Measurements from ENCODE around the gene KAZN.

The KAZN gene

DNA sequence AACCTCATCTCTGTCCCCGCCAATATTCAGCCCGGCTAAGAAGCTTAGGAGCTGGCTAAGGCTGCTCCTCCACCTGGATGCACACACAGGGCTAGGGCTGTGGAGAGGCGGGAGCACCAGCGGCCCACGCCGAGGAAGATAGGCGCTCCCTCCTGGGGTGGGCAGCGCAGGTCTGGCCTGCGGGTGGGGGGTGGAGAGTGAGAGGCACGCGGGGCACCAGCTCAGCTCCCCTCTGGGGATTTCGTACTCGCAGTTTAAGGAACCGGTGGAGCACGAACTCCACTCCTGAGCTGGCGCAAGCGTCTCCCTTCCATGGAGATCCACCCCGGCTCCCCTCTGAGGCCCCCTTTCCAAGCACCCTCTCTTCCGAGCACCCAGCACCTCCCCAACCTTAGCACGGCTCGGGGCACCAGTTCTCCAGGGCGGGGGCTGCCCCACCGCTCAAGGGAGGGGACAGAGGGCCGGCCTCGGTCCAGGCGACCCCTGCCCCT lies 433 bp upstream of the KAZN start:
- ATAC-seq: no peak
- TF ChIP-seq, protein P1, sequence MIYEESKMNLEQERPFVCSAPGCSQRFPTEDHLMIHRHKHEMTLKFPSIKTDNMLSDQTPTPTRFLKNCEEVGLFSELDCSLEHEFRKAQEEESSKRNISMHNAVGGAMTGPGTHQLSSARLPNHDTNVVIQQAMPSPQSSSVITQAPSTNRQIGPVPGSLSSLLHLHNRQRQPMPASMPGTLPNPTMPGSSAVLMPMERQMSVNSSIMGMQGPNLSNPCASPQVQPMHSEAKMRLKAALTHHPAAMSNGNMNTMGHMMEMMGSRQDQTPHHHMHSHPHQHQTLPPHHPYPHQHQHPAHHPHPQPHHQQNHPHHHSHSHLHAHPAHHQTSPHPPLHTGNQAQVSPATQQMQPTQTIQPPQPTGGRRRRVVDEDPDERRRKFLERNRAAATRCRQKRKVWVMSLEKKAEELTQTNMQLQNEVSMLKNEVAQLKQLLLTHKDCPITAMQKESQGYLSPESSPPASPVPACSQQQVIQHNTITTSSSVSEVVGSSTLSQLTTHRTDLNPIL (CRISPR knock-in tag; IDR thresholded peaks at IDR 0.05; ENCODE audit: low read depth): no peak
- TF ChIP-seq ZNF565 (CRISPR knock-in tag; conservative IDR thresholded peaks at IDR 0.05; ENCODE audit: low read depth): no peak

DNA sequence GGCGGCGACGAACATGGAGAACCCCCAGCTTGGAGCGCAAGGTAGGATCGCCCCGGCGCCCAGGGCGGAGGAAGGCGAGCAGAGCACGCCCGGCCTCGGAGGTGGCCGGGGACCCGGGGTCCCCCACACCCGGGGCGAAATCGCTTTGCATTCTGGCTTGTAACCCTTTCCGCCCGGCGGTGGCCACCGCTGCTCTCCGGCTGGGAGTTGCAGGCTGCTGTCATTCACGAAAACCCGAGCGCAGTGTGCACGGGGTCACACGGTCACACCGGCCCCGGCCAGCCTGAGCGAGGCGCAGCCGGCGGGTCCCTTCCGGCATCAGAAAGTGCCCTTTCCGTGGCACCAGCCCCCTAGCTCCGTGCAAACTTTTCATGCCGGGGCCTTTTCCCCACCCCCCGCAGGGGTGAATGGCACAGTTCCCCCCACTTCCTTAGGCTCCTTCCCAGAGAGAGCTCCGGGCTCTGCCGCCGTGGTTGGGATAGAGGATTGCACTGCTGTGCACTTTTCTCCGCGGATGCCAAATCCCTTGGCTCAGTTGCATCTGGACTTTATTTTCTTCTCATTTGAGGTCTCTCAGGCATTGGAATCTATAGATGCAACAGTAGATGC lies 802 bp downstream of the KAZN start:
- no peak for ATAC-seq
- TF ChIP-seq, protein P2, sequence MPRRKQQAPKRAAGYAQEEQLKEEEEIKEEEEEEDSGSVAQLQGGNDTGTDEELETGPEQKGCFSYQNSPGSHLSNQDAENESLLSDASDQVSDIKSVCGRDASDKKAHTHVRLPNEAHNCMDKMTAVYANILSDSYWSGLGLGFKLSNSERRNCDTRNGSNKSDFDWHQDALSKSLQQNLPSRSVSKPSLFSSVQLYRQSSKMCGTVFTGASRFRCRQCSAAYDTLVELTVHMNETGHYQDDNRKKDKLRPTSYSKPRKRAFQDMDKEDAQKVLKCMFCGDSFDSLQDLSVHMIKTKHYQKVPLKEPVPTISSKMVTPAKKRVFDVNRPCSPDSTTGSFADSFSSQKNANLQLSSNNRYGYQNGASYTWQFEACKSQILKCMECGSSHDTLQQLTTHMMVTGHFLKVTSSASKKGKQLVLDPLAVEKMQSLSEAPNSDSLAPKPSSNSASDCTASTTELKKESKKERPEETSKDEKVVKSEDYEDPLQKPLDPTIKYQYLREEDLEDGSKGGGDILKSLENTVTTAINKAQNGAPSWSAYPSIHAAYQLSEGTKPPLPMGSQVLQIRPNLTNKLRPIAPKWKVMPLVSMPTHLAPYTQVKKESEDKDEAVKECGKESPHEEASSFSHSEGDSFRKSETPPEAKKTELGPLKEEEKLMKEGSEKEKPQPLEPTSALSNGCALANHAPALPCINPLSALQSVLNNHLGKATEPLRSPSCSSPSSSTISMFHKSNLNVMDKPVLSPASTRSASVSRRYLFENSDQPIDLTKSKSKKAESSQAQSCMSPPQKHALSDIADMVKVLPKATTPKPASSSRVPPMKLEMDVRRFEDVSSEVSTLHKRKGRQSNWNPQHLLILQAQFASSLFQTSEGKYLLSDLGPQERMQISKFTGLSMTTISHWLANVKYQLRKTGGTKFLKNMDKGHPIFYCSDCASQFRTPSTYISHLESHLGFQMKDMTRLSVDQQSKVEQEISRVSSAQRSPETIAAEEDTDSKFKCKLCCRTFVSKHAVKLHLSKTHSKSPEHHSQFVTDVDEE (CRISPR knock-in tag; IDR thresholded peaks at IDR 0.05): no peak
- TF ChIP-seq ZNF70 (CRISPR knock-in tag; IDR thresholded peaks at IDR 0.05) (no peak), ESRRG (CRISPR knock-in tag; IDR thresholded peaks at IDR 0.05) (no peak), ZFP30 (CRISPR knock-in tag; IDR thresholded peaks at IDR 0.05) (no peak), ZNF8 (CRISPR knock-in tag; IDR thresholded peaks at IDR 0.05) (no peak), GLIS3 (CRISPR knock-in tag; IDR thresholded peaks at IDR 0.05) (no peak), BACH2 (CRISPR knock-in tag; IDR thresholded peaks at IDR 0.05; ENCODE audit: borderline replicate concordance) (no peak), ZNF565 (CRISPR knock-in tag; conservative IDR thresholded peaks at IDR 0.05; ENCODE audit: low read depth) (no peak), RARB (CRISPR knock-in tag; IDR thresholded peaks at IDR 0.05) (no peak)
- TF ChIP-seq, protein P3, sequence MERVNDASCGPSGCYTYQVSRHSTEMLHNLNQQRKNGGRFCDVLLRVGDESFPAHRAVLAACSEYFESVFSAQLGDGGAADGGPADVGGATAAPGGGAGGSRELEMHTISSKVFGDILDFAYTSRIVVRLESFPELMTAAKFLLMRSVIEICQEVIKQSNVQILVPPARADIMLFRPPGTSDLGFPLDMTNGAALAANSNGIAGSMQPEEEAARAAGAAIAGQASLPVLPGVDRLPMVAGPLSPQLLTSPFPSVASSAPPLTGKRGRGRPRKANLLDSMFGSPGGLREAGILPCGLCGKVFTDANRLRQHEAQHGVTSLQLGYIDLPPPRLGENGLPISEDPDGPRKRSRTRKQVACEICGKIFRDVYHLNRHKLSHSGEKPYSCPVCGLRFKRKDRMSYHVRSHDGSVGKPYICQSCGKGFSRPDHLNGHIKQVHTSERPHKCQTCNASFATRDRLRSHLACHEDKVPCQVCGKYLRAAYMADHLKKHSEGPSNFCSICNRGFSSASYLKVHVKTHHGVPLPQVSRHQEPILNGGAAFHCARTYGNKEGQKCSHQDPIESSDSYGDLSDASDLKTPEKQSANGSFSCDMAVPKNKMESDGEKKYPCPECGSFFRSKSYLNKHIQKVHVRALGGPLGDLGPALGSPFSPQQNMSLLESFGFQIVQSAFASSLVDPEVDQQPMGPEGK (CRISPR knock-in tag; IDR thresholded peaks at IDR 0.05; ENCODE audit: borderline replicate concordance): no peak
- TF ChIP-seq, protein P1 (CRISPR knock-in tag; IDR thresholded peaks at IDR 0.05; ENCODE audit: low read depth): no peak
- TF ChIP-seq, protein P4, sequence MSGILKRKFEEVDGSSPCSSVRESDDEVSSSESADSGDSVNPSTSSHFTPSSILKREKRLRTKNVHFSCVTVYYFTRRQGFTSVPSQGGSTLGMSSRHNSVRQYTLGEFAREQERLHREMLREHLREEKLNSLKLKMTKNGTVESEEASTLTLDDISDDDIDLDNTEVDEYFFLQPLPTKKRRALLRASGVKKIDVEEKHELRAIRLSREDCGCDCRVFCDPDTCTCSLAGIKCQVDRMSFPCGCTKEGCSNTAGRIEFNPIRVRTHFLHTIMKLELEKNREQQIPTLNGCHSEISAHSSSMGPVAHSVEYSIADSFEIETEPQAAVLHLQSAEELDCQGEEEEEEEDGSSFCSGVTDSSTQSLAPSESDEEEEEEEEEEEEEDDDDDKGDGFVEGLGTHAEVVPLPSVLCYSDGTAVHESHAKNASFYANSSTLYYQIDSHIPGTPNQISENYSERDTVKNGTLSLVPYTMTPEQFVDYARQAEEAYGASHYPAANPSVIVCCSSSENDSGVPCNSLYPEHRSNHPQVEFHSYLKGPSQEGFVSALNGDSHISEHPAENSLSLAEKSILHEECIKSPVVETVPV (CRISPR knock-in tag; IDR thresholded peaks at IDR 0.05): no peak
- TF ChIP-seq, protein P5, sequence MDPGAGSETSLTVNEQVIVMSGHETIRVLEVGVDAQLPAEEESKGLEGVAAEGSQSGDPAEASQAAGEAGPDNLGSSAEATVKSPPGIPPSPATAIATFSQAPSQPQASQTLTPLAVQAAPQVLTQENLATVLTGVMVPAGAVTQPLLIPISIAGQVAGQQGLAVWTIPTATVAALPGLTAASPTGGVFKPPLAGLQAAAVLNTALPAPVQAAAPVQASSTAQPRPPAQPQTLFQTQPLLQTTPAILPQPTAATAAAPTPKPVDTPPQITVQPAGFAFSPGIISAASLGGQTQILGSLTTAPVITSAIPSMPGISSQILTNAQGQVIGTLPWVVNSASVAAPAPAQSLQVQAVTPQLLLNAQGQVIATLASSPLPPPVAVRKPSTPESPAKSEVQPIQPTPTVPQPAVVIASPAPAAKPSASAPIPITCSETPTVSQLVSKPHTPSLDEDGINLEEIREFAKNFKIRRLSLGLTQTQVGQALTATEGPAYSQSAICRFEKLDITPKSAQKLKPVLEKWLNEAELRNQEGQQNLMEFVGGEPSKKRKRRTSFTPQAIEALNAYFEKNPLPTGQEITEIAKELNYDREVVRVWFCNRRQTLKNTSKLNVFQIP (CRISPR knock-in tag; IDR thresholded peaks at IDR 0.05; ENCODE audit: borderline replicate concordance, low read depth): no peak

DNA sequence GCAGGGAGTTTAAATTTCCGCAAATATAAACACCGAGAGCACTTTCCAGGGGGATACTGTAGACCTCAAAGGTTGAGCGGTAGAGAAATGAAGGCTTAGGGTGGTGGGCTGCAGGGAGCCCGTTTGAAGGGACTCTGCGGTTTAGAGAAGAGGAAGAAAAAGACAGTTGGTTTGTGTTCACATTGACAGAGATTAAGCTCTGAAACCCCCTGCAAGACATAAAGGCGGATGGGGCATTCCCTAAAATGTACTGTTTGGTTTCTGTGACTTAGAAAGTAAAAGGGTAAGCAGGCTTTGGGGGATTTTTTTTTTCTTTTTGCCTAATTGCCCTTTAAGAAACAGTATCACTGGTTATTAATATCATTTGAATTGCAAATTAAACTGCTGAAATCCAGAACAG lies 1.3 kb downstream of the KAZN start:
- TF ChIP-seq, protein P3 (CRISPR knock-in tag; IDR thresholded peaks at IDR 0.05; ENCODE audit: borderline replicate concordance): no peak
- no peak for TF ChIP-seq PPARA (CRISPR knock-in tag; IDR thresholded peaks at IDR 0.05; ENCODE audit: borderline replicate concordance)
- no peak for ATAC-seq
